GM19372 (cell line): ENCODE measurements around the gene TTC4.

Source experiments
- ATAC-seq: cut with Tn5 transposase; IDR thresholded peaks from one replicate; pipeline ENCODE4 v1.9.1; 2021; ENCODE audit warnings: mild to moderate bottlenecking, low read depth, moderate library complexity; ENCODE audit not compliant: unreplicated experiment

TTC4 gene

GRCh38 chr1:54777431-54777830, 61.8 kb downstream of the TTC4 start:
- ATAC-seq: no peak

- ATAC-seq: no peak
Observed at GRCh38 chr1:54781023-54781723, 65.5 kb downstream of the TTC4 start.

- no peak for ATAC-seq
Observed at GRCh38 chr1:54782156-54782555, 66.5 kb downstream of the TTC4 start.

- ATAC-seq: no peak
Observed at GRCh38 chr1:54782588-54782987, 66.9 kb downstream of the TTC4 start.

GRCh38 chr1:54784066-54784465, 68.4 kb downstream of the TTC4 start:
- ATAC-seq: no peak

- no peak for ATAC-seq
Observed at GRCh38 chr1:54786778-54787177, 71.1 kb downstream of the TTC4 start.

- no peak for ATAC-seq
Observed at GRCh38 chr1:54787604-54788003, 71.9 kb downstream of the TTC4 start.

GRCh38 chr1:54788459-54788858, 72.8 kb downstream of the TTC4 start:
- ATAC-seq: no peak

- ATAC-seq: no peak
Observed at GRCh38 chr1:54791880-54792522, 76.3 kb downstream of the TTC4 start.
